ENCODE data around the gene CEP112. TPM values are rescaled to one million over a fixed set of nuclear protein-coding genes. Genes with fewer than 3 reads are reported as not detected.

Gene CEP112
- polyA plus RNA-seq, 1 donor (not counting 4 experiments of a cell fraction or from before 2014, with no cell fraction given), result 2.6 TPM

- no peak for DNase-seq (ENCODE audit: low read depth, low spot score)
- no peak for FAIRE-seq
- Histone ChIP-seq H3K4me2 (ENCODE audit: control insufficient read depth, extremely low read depth, insufficient read depth, low read depth, low read length) (no peak overlapping the region), H3K9me1 (ENCODE audit: control insufficient read depth, extremely low read depth, insufficient read depth, low read length) (no peaks in the 10 kb centered on the region), H3K27ac (ENCODE audit: control insufficient read depth, insufficient read depth, low read length) (no peak overlapping the region), H3K79me2 (ENCODE audit: control insufficient read depth, insufficient read depth, low read length) (no peaks in the 10 kb centered on the region), H3K9me3 (ENCODE audit: control insufficient read depth, low read depth, low read length) (no peaks in the 10 kb centered on the region), H3K4me1 (ENCODE audit: control insufficient read depth, extremely low read depth, insufficient read depth, low read length) (no peaks in the 10 kb centered on the region), H4K20me1 (ENCODE audit: control insufficient read depth, extremely low read depth, insufficient read depth, low read length) (no peaks in the 10 kb centered on the region), H3K9ac (ENCODE audit: control insufficient read depth, extremely low read depth, insufficient read depth, low read length) (no peak overlapping the region), H3K36me3 (ENCODE audit: control insufficient read depth in 2 of 2, extremely low read depth in 1 of 2, insufficient read depth in 2 of 2, low read length in 2 of 2) (no peaks in the 10 kb centered on the region), H3K27me3 (ENCODE audit: control insufficient read depth, extremely low read depth, insufficient read depth, low read length) (no peaks in the 10 kb centered on the region), H2AFZ (ENCODE audit: control insufficient read depth, low read length) (no peak overlapping the region), H3K4me3 (ENCODE audit: control insufficient read depth in 2 of 3, extremely low read depth in 1 of 3, insufficient read depth in 2 of 3, low read depth in 1 of 3, low read length in 3 of 3) (no peak overlapping the region)
- dilution Hi-C loops (cut with MboI; ENCODE audit: extremely low pct_ligation_motif_present, low sequenced_read_pairs), result no loop called here
- TF ChIP-seq, protein P1, sequence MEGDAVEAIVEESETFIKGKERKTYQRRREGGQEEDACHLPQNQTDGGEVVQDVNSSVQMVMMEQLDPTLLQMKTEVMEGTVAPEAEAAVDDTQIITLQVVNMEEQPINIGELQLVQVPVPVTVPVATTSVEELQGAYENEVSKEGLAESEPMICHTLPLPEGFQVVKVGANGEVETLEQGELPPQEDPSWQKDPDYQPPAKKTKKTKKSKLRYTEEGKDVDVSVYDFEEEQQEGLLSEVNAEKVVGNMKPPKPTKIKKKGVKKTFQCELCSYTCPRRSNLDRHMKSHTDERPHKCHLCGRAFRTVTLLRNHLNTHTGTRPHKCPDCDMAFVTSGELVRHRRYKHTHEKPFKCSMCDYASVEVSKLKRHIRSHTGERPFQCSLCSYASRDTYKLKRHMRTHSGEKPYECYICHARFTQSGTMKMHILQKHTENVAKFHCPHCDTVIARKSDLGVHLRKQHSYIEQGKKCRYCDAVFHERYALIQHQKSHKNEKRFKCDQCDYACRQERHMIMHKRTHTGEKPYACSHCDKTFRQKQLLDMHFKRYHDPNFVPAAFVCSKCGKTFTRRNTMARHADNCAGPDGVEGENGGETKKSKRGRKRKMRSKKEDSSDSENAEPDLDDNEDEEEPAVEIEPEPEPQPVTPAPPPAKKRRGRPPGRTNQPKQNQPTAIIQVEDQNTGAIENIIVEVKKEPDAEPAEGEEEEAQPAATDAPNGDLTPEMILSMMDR (optimal IDR thresholded peaks at IDR 0.05 in 1 of 3, IDR thresholded peaks at IDR 0.05 in 1 of 3, conservative IDR thresholded peaks at IDR 0.05 in 1 of 3; ENCODE audit: extremely low read depth in 1 of 3, insufficient read depth in 2 of 3, low read length in 3 of 3), result no peak
These were observed 590.1 kb downstream of the CEP112 start for GRCh38 chr17:65601881-65602280.

- H3K36me3 ChIP-seq (ENCODE audit: control insufficient read depth in 2 of 2, extremely low read depth in 1 of 2, insufficient read depth in 2 of 2, low read length in 2 of 2), result no peaks in the 10 kb centered on the region
- no peak overlapping the region for H3K27ac ChIP-seq (ENCODE audit: control insufficient read depth, insufficient read depth, low read length)
- DNase-seq (ENCODE audit: low read depth, low spot score) (no peak), FAIRE-seq (no peak)
- H3K79me2 ChIP-seq (ENCODE audit: control insufficient read depth, insufficient read depth, low read length), result no peaks in the 10 kb centered on the region
- TF ChIP-seq EZH2 (IDR thresholded peaks at IDR 0.05; ENCODE audit: low read length), result no peak
- TF ChIP-seq, protein P1 (optimal IDR thresholded peaks at IDR 0.05 in 1 of 3, IDR thresholded peaks at IDR 0.05 in 1 of 3, conservative IDR thresholded peaks at IDR 0.05 in 1 of 3; ENCODE audit: extremely low read depth in 1 of 3, insufficient read depth in 2 of 3, low read length in 3 of 3), result no peak
- no peaks in the 10 kb centered on the region for H3K9me3 ChIP-seq (ENCODE audit: control insufficient read depth, low read depth, low read length)
- H4K20me1 ChIP-seq (ENCODE audit: control insufficient read depth, extremely low read depth, insufficient read depth, low read length), result no peaks in the 10 kb centered on the region
- no peaks in the 10 kb centered on the region for H3K4me1 ChIP-seq (ENCODE audit: control insufficient read depth, extremely low read depth, insufficient read depth, low read length)
- no peak overlapping the region for H3K4me2 ChIP-seq (ENCODE audit: control insufficient read depth, extremely low read depth, insufficient read depth, low read depth, low read length)
- dilution Hi-C loops (cut with MboI; ENCODE audit: extremely low pct_ligation_motif_present, low sequenced_read_pairs), result no loop called here
- no peaks in the 10 kb centered on the region for H3K27me3 ChIP-seq (ENCODE audit: control insufficient read depth, extremely low read depth, insufficient read depth, low read length)
- H3K9ac ChIP-seq (ENCODE audit: control insufficient read depth, extremely low read depth, insufficient read depth, low read length), result no peak overlapping the region
- H3K4me3 ChIP-seq (ENCODE audit: control insufficient read depth in 2 of 3, extremely low read depth in 1 of 3, insufficient read depth in 2 of 3, low read depth in 1 of 3, low read length in 3 of 3), result no peak overlapping the region
- no peak overlapping the region for H2AFZ ChIP-seq (ENCODE audit: control insufficient read depth, low read length)
- H3K9me1 ChIP-seq (ENCODE audit: control insufficient read depth, extremely low read depth, insufficient read depth, low read length), result no peaks in the 10 kb centered on the region
These were observed 590.8 kb downstream of the CEP112 start for GRCh38 chr17:65601145-65601544.

Data from keratinocyte (primary cell).